ENCODE measurements around the gene KRTAP2-2.
"Not testable (repeated sequence)": the region's sequence is repeated elsewhere in the genome, so short reads cannot be mapped to it uniquely, and the experiment has no call there.

KRTAP2-2 gene

GRCh38 chr17:41055130-41055529 is at the start of gene KRTAP2-2:
KRTAP2-2 (minus strand) TSS chr17:41055230; CDS start chr17:41055211, 19 bp downstream.
- DNase-seq, result not testable (repeated sequence)

GRCh38 chr17:41104386-41105038 is 49.5 kb upstream of the KRTAP2-2 start:
- DNase-seq, result not testable (repeated sequence)

GRCh38 chr17:41103896-41104295 is 48.9 kb upstream of the KRTAP2-2 start:
- no peak for DNase-seq

GRCh38 chr17:41101586-41102259 is 46.7 kb upstream of the KRTAP2-2 start, which contains the start of gene KRTAP4-16:
KRTAP4-16 (minus strand) TSS chr17:41102209; CDS start chr17:41102209, 0 bp downstream.
- no peak for DNase-seq

- not testable (repeated sequence) for DNase-seq
These were observed 44.9 kb upstream of the KRTAP2-2 start for GRCh38 chr17:41099682-41100480.

- DNase-seq, result no peak
These were observed 43.5 kb upstream of the KRTAP2-2 start for GRCh38 chr17:41098481-41098880.

GRCh38 chr17:41098042-41098441 is 43.0 kb upstream of the KRTAP2-2 start, which contains the start of gene KRTAP4-8:
KRTAP4-8 (minus strand) TSS chr17:41098142; CDS start chr17:41098084, 58 bp downstream.
- no peak for DNase-seq

GRCh38 chr17:41096055-41096454 is 41.0 kb upstream of the KRTAP2-2 start:
- DNase-seq, result no peak

GRCh38 chr17:41088760-41089352 is 33.8 kb upstream of the KRTAP2-2 start:
- not testable (repeated sequence) for DNase-seq

GRCh38 chr17:41084100-41084856 is 29.2 kb upstream of the KRTAP2-2 start, which contains the start of gene KRTAP4-7:
KRTAP4-7 (plus strand) TSS chr17:41084150; CDS start chr17:41084207, 57 bp downstream.
- DNase-seq, result not testable (repeated sequence)

- not testable (repeated sequence) for DNase-seq
These were observed 28.4 kb upstream of the KRTAP2-2 start for GRCh38 chr17:41083427-41083826.

GRCh38 chr17:41082626-41083025 is 27.6 kb upstream of the KRTAP2-2 start:
- no peak for DNase-seq

GRCh38 chr17:41076788-41077187 is 21.8 kb upstream of the KRTAP2-2 start:
- DNase-seq, result no peak

GRCh38 chr17:41073676-41074075 is 18.6 kb upstream of the KRTAP2-2 start:
- DNase-seq, result no peak

GRCh38 chr17:41071606-41072360 is 16.8 kb upstream of the KRTAP2-2 start:
- DNase-seq, result no peak

- no peak for DNase-seq
These were observed 14.0 kb upstream of the KRTAP2-2 start for GRCh38 chr17:41069031-41069430.

- no peak for DNase-seq
These were observed 12.3 kb upstream of the KRTAP2-2 start for GRCh38 chr17:41067281-41067680.

- DNase-seq, result no peak
These were observed 11.0 kb upstream of the KRTAP2-2 start, which contains the start of gene KRTAP2-4 for GRCh38 chr17:41065829-41066624. KRTAP2-4 (minus strand) TSS chr17:41065879; CDS start chr17:41065845, 34 bp downstream.

GRCh38 chr17:41065016-41065689 is 10.1 kb upstream of the KRTAP2-2 start:
- DNase-seq, result not testable (repeated sequence)

- DNase-seq, result no peak
These were observed 9.3 kb upstream of the KRTAP2-2 start for GRCh38 chr17:41064301-41064700.
